AG10803 (cell line): Measurements from ENCODE around the gene PLIN3.
A peak's percentile ranks its signal among the peaks of the same experiment; 100 is the strongest.

Experiments
- DNase-seq: peaks from one replicate; pipeline ENCODE4 v3.0.0; 2010; ENCODE audit warnings: low read depth
- H3K4me3 ChIP-seq: 2 replicates; pipeline ENCODE4 v1.5.1; 2011; ENCODE audit warnings: mild to moderate bottlenecking, low read length, control low read depth
- CTCF ChIP-seq: conservative IDR thresholded peaks from 2 replicates; pipeline ENCODE4 v1.5.1; 2011; ENCODE audit warnings: mild to moderate bottlenecking, low read length, control low read depth, inconsistent platforms

PLIN3 gene

DNA sequence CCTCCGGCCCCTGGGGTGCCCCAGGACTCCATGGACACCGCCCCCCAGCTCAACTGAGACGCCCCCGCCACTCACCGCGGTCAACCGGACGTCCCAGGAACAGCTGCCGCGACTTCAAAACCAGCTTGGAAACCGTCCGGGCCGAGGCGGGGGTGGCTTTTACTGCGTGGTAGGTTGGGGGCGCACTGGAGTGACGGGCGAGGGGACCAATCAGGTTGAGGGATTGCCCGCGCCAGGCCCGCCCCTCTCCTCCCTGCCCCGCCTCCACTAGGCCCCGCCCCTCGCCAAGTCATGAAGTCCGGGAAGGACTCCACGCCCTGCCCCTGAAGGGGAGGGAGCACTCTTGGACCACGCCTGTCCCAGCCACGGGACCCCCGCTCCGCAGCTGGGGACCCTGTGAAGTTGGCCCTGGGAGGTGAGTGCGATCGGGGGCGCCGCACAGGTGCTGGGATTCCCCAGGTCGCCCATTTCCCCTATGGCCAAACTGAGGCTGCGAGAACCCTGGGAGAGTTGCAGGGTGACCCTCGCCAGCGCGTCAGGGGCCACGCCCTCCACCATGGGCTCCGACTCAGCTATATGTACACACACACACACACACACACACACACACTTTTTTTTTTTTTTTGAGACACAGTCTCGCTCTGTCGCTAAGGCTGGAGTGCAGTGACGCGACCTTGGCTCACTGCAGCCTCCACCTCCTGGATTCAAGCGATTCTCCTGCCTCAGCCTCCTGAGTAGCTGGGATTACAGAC lies at the start of gene PLIN3:
Gene PLIN3 (minus strand): TSS at position 134 of the 752 bp plus-strand sequence. CDS start 6,273 bp downstream, outside the sequence.
- no peak for TF ChIP-seq CTCF
- H3K4me3 ChIP-seq = peak within 1 kb of the TSS; percentile 94
- peak; percentile 96 for DNase-seq

DNA sequence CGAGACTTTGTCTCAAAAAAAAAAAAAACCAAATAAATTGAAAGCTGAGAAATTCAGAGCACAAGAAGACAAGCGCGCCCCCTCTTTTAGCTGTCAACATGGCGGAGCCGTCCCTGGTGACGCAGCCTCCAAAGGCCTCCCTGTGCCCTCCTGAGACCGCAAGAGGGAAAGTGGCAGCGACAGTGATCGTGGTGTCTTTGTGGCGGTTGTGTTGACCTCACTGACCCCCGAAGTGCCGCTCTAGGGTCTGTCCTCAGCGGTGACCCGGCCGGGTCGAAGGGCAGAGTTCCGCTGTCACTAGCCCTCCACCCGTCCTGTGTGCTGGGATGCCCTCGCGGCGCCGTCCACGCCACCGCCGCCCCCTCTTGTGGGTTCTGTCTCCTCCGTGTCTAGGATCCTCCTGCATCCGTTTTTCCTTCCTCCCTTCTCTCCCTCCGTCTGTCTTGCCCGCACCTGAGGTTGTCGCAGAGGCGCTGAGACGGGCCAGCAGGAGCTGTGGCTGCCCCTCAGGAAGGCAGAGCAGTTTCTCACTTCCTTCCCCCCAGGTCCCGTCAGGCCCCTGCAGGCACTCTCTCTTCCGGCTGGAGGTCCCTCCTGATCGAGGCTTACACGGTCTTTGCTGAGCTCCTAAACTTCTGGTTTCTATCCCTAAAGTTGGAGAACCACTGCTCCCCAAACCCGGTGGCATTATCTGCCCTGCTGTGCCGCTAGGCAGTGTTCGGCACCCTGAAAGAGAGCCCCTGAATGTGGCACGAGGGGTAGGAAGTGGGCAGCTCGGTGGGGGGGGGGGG lies 49.0 kb upstream of the PLIN3 start:
- TF ChIP-seq CTCF = no peak
- no peak for DNase-seq
- H3K4me3 ChIP-seq = no peak overlapping the region

- peak; percentile 54 for DNase-seq
- no peak overlapping the region for H3K4me3 ChIP-seq
- TF ChIP-seq CTCF = no peak
Measured at GRCh38 chr19:4914736-4915501, 47.5 kb upstream of the PLIN3 start.

DNA sequence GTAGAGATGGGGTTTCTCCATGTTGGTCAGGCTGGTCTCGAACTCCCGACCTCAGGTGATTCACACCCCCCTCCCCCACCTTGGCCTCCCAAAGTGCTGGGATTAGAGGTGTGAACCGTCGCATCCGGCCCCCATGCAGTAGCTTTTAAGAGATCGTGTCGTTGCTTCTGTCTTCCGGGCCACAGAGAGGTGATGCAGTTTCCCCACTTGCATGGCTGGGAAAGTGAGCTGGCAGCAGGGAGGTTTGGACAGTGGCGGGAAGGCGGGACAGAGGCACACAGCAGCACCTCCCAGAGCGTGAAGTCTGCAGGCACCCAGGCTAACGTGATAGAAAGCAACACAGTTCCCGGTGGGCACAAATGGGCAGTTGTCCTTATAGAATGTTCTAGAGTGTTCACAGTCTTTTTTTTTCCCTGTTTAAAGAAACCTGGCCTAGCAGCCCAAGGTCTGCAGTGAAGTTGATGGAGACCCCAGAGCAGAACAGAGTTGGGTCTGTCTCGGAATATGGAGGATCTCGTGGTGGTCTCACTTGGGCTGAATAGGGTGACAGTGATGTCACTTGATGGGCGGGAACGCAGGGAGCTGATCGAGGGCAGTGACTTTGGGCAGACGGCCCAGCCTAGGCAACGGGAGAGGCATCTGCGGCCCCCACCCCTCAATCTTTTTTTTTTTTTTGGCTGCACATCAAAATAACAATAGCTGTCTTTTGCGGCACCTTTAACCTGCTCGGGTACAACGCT lies 46.7 kb upstream of the PLIN3 start:
- H3K4me3 ChIP-seq = no peak overlapping the region
- no peak for DNase-seq
- no peak for TF ChIP-seq CTCF

GRCh38 chr19:4911786-4912672 lies 44.6 kb upstream of the PLIN3 start:
- DNase-seq = peak; percentile 100
- H3K4me3 ChIP-seq = peak overlapping the region; percentile 58
- TF ChIP-seq CTCF = peak; percentile 62

DNA sequence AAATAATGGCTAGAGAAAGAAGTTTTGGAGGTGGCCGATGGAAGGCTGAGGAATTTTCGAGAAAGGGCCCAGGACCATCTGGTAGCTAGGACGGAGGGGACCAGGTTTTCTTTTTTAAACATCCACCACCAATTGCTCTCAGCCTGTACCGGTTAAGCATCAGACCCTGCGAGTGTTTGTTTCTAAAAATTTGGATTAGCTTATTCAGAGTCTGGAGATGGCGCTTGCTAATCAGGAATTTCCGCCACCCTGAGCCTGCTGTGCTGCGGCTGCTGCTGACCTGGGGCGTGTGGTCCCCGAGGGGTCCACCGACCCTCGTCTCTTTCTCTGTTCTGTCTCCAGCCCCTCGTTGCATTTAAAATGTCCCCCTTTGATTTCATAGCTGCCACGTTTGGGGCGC lies 43.8 kb upstream of the PLIN3 start:
- H3K4me3 ChIP-seq = peak overlapping the region; percentile 58
- DNase-seq = peak; percentile 19
- no peak for TF ChIP-seq CTCF
